Activated CD8-positive, alpha-beta T cell treated with anti-CD3 and anti-CD28 coated beads for 36 hours (primary cell): ENCODE measurements around the gene DUSP1. TPM values are rescaled to one million over a fixed set of nuclear protein-coding genes. Genes with fewer than 3 reads are reported as not detected.
"Not testable (repeated sequence)": the region's sequence is repeated elsewhere in the genome, so short reads cannot be mapped to it uniquely, and the experiment has no call there.

Experiments
- ATAC-seq: fragments of 200-7000 bp; cut with Tn5 transposase; one replicate; pipeline ENCODE4 v1.10.0; 2021; ENCODE audit warnings: mild to moderate bottlenecking, moderate library complexity
- CTCF ChIA-PET: fragments of 350-600 bp; sonication (Branson Sonifier 250); formaldehyde crosslinking; loops from one replicate; lab custom pipeline; 2021; ENCODE audit warnings: antibody characterized with exemption; lab: Charles Lee
- POLR2A ChIA-PET: fragments of 350-600 bp; sonication (Branson Sonifier 250); formaldehyde crosslinking; loops from one replicate; lab custom pipeline; 2021; ENCODE audit warnings: antibody characterized with exemption; lab: Charles Lee
- DNase-seq: peaks from one replicate; pipeline ENCODE4 v3.0.0-alpha.2; 2020
- H3K27ac Mint-ChIP-seq: one replicate; pipeline ENCODE4 v1.8.0; 2021; ENCODE audit warnings: mild to moderate bottlenecking, mixed read lengths
- H3K27me3 Mint-ChIP-seq: one replicate; pipeline ENCODE4 v1.8.0; 2021; ENCODE audit warnings: mixed read lengths
- H3K36me3 Mint-ChIP-seq: one replicate; pipeline ENCODE4 v1.8.0; 2021; ENCODE audit warnings: low read depth, mixed read lengths
- H3K4me1 Mint-ChIP-seq: one replicate; pipeline ENCODE4 v1.8.0; 2021; ENCODE audit warnings: low read depth, mixed read lengths
- H3K4me3 Mint-ChIP-seq: one replicate; pipeline ENCODE4 v1.8.0; 2021; ENCODE audit warnings: mild to moderate bottlenecking, moderate library complexity, mixed read lengths
- H3K9me3 Mint-ChIP-seq: one replicate; pipeline ENCODE4 v1.8.0; 2021; ENCODE audit warnings: mixed read lengths
- CTCF ChIP-seq: fragments of 200-600 bp; IDR thresholded peaks from one replicate; pipeline ENCODE4 v1.8.0; 2022; ENCODE audit warnings: antibody characterized with exemption, mild to moderate bottlenecking
- intact Hi-C: fragments of 100-400 bp; cut with micrococcal nuclease; formaldehyde crosslinking; loops from one replicate; pipeline ENCODE4 v1.10.0; 2022
- total RNA-seq, 2 experiments: library from RNA; stranded (reverse); gene quantifications; one replicate each; pipeline ENCODE4 v1.2.3, GENCODE V29; 2021

Gene DUSP1
- total RNA-seq, 2 experiments from 2014 or later, result 16.6 to 17.9 TPM

- POLR2A ChIA-PET, result interaction anchor here (0.6 to 1.3 kb wide), 2 partner anchors 17 to 1317 kb away, joined by 3 to 5 read pairs; no protein-coding TSS in a partner anchor
- H3K27ac Mint-ChIP-seq, result no peak overlapping the region
- ATAC-seq (no peak), DNase-seq (no peak)
- H3K9me3 Mint-ChIP-seq, result no peaks in the 10 kb centered on the region
- no peaks in the 10 kb centered on the region for H3K27me3 Mint-ChIP-seq
- CTCF ChIA-PET, result no interaction called here
- no peak for TF ChIP-seq CTCF
- H3K4me3 Mint-ChIP-seq, result no peak overlapping the region
- no peaks in the 10 kb centered on the region for H3K36me3 Mint-ChIP-seq
- H3K4me1 Mint-ChIP-seq, result no peaks in the 10 kb centered on the region
- intact Hi-C loops, result no loop called here
Observed at GRCh38 chr5:172790496-172790889, 19.5 kb upstream of the DUSP1 start.

DNA sequence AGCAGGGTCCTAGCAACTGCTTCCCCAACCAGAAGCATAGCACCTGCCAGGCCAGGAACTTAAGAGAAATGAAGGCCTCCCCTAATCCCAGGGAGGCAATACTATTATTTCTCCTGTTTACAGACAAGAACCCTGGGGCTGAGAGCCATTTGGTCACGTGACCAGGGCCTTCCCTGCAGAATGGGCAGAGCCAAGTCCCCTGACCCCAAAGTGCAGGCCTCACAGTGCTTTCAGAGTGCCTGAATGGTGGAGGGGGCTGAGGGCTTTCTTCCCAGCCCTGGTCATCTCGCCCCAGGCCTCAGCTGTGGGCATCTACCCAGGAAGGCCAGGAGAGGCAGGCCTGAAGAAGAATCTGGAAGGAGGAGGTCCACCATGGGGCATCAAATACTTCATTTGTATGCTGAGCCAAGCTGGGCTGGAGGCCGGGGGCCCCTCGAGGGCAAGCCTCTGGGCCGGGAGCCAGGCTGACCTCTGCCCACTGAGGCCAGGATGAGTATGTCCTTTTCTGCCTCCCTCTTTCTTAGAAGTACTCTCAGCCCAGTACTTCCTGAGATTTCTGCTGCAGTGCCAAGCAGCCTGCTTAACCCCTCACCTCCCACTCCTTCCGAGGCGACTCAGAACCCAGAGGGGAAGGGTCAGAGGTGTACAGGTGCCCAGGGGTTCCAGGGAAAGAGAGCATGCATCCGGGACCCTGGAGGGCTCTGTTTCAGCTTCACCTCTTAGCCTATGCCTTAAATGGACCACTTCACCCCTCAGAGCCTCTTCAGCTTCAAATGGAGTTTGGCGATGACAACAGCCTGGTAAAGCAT lies 18.9 kb upstream of the DUSP1 start:
- TF ChIP-seq CTCF, result no peak
- H3K4me3 Mint-ChIP-seq, result no peak overlapping the region
- no peaks in the 10 kb centered on the region for H3K9me3 Mint-ChIP-seq
- H3K27me3 Mint-ChIP-seq, result no peaks in the 10 kb centered on the region
- H3K36me3 Mint-ChIP-seq, result no peaks in the 10 kb centered on the region
- no peak overlapping the region for H3K27ac Mint-ChIP-seq
- ATAC-seq (no peak), DNase-seq (no peak)
- H3K4me1 Mint-ChIP-seq, result no peaks in the 10 kb centered on the region
- intact Hi-C loops, result no loop called here
- POLR2A ChIA-PET, result interaction anchor here (0.6 to 1.3 kb wide), 3 partner anchors 8 to 1316 kb away, joined by 3 to 5 read pairs (median 3); no protein-coding TSS in a partner anchor
- CTCF ChIA-PET, result no interaction called here

DNA sequence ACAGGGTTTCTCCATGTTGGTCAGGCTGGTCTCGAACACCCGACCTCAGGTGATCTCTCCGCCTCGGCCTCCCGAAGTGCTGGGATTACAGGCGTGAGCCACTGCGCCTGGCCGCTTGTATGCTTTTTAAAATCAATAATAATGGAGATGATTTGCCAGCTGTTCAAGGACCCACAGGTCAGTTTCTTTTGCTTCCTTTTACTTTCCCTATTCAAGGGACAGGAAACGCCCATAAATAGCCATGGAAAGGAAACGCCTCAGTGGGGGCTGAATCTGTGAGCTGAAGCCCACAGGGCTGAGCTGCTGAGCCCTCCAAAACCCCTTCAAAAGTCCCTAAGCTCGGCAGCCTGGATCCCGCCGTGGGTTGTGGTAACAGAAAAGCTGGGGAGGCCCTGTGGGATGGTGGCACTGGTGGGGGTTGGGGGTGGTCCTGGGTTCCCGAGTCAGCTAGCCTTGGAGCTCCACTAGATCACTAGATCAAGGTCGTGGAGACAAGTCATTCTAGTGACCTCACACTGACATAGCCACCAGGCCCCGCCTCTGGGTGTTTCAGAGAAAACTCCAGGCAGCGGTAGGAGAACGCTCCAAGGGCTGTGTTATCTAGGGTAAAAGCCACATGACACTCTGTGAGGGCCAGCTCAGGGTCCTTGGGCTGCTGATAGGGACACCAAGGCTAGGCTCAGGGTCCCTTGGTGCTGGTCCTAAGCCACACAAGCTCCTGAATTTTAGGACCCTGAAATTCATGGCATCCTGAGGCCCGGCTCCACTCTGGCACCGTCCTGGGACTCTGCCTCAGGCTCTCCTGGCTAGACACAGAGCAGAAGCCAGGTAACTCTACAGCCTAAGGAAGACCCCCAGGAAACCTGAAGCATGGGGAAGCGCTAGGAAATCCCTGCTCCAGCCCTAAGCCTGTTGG lies 18.0 kb upstream of the DUSP1 start:
- Mint-ChIP-seq H3K27ac (peak overlapping the region; percentile 7), H3K4me3 (no peak overlapping the region), H3K36me3 (no peaks in the 10 kb centered on the region), H3K27me3 (no peaks in the 10 kb centered on the region), H3K9me3 (no peaks in the 10 kb centered on the region), H3K4me1 (no peaks in the 10 kb centered on the region)
- POLR2A ChIA-PET, result interaction anchor here (0.7 to 1.3 kb wide), 2 partner anchors 9 to 19 kb away, joined by 3 read pairs; no protein-coding TSS in a partner anchor
- CTCF ChIA-PET, result interaction anchor here (0.8 kb wide), 1 partner anchor 74 kb away, joined by 3 read pairs; no protein-coding TSS in a partner anchor
- intact Hi-C loops, result no loop called here
- DNase-seq (no peak), ATAC-seq (peak; percentile 51)
- TF ChIP-seq CTCF, result no peak

DNA sequence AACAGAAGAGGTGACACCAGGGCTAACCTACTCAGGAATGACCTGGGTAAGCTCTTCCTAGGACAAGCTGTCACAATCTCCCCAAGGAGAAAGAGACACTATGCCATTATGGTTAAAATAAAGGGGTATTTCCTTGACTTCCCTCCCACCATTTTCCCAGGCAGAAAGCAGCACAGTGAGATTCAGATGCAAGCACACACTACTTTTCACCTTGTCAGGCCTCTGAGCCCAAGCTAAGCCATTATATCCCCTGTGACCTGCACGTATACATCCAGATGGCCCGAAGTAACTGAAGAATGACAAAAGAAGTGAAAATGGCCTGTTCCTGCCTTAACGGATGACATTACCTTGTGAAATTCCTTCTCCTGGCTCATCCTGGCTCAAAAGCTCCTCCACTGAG lies 16.5 kb upstream of the DUSP1 start:
- DNase-seq, H3K9me3 Mint-ChIP-seq, H3K36me3 Mint-ChIP-seq, POLR2A ChIA-PET, H3K4me1 Mint-ChIP-seq, H3K27me3 Mint-ChIP-seq, H3K27ac Mint-ChIP-seq, H3K4me3 Mint-ChIP-seq, ATAC-seq, intact Hi-C loops: not testable (repeated sequence)
- CTCF ChIA-PET, result interaction anchor here (1.0 to 1.3 kb wide), 2 partner anchors 11 to 15 kb away, joined by 3 read pairs; no protein-coding TSS in a partner anchor

DNA sequence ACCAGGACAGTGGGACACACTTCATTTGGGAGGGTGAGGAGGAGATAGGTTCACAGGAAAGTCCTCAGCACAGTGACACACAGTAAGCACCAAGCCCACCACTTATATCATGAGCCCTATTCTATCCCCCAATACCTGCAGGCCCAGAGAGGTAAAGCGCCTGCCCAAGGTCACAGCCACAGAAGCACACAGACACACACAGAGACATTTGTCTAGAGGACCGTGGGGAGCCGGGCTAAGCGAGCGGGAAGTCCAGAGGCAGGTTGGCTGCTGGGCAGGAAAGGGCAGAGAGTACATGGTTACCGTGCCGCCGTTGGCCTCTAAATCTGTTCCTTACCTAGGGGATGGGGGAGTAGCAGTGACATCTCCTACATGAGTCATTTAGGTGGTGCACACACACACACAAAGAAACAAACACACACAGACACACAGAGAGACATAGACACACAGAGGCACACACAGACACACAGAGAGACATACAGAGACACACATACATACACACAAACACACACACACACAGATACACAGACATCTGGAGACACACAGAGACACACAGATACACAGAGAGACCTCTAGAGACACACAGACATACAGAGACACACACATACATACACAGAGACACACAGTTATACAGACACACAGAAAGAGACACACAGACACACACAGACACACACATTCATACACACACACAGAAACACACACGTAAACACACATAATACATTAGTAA lies 15.9 kb upstream of the DUSP1 start:
- ATAC-seq, result no peak
- intact Hi-C loops, result no loop called here
- Mint-ChIP-seq H3K4me1 (peaks cover 7% of the 10 kb centered on the region), H3K36me3 (no peaks in the 10 kb centered on the region), H3K27ac (no peak overlapping the region), H3K9me3 (no peaks in the 10 kb centered on the region), H3K27me3 (no peaks in the 10 kb centered on the region), H3K4me3 (no peak overlapping the region)
- TF ChIP-seq CTCF, result no peak
- ChIA-PET POLR2A (no interaction called here), CTCF (interaction anchor here (1.0 to 1.3 kb wide), 2 partner anchors 11 to 14 kb away, joined by 3 read pairs; no protein-coding TSS in a partner anchor)
- DNase-seq, result no peak
